ENCODE measurements around the gene ANKRD23.

- TF ChIP-seq, protein P1, sequence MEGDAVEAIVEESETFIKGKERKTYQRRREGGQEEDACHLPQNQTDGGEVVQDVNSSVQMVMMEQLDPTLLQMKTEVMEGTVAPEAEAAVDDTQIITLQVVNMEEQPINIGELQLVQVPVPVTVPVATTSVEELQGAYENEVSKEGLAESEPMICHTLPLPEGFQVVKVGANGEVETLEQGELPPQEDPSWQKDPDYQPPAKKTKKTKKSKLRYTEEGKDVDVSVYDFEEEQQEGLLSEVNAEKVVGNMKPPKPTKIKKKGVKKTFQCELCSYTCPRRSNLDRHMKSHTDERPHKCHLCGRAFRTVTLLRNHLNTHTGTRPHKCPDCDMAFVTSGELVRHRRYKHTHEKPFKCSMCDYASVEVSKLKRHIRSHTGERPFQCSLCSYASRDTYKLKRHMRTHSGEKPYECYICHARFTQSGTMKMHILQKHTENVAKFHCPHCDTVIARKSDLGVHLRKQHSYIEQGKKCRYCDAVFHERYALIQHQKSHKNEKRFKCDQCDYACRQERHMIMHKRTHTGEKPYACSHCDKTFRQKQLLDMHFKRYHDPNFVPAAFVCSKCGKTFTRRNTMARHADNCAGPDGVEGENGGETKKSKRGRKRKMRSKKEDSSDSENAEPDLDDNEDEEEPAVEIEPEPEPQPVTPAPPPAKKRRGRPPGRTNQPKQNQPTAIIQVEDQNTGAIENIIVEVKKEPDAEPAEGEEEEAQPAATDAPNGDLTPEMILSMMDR (conservative IDR thresholded peaks at IDR 0.05; ENCODE audit: low read length): no peak
- TF ChIP-seq EZH2phosphoT487 (IDR thresholded peaks at IDR 0.05; ENCODE audit: borderline replicate concordance, low read depth, low read length): no peak
Measured at GRCh38 chr2:96807127-96807471, 36.7 kb downstream of the ANKRD23 start.

All from OCI-LY7 (cell line).